ENCODE results near the gene ACVR2A.
A peak's percentile ranks its signal among the peaks of the same experiment; 100 is the strongest.

ACVR2A gene

GRCh38 chr2:147924647-147925046 is 79.8 kb downstream of the ACVR2A start:
- DNase-seq (ENCODE audit: low spot score), result no peak

- no peak for DNase-seq (ENCODE audit: low spot score)
Measured at GRCh38 chr2:147925886-147926285, 81.1 kb downstream of the ACVR2A start.

- no peak for DNase-seq (ENCODE audit: low spot score)
Measured at GRCh38 chr2:147927053-147927588, 82.3 kb downstream of the ACVR2A start.

GRCh38 chr2:147933931-147934330 is 89.1 kb downstream of the ACVR2A start:
- no peak for DNase-seq (ENCODE audit: low spot score)

GRCh38 chr2:147934881-147935620 is 90.2 kb downstream of the ACVR2A start:
- DNase-seq (ENCODE audit: low spot score), result no peak

GRCh38 chr2:147937744-147938349 is 93.0 kb downstream of the ACVR2A start:
- peak; percentile 64 for DNase-seq (ENCODE audit: low spot score)

GRCh38 chr2:147939313-147939712 is 94.5 kb downstream of the ACVR2A start:
- DNase-seq (ENCODE audit: low spot score), result no peak

GRCh38 chr2:147945660-147946059 is 100.8 kb downstream of the ACVR2A start:
- no peak for DNase-seq (ENCODE audit: low spot score)

- DNase-seq (ENCODE audit: low spot score), result no peak
Measured at GRCh38 chr2:147952118-147952517, 107.3 kb downstream of the ACVR2A start.

- no peak for DNase-seq (ENCODE audit: low spot score)
Measured at GRCh38 chr2:147968571-147968970, 123.7 kb downstream of the ACVR2A start.

GRCh38 chr2:147976102-147976501 is 131.3 kb downstream of the ACVR2A start:
- no peak for DNase-seq (ENCODE audit: low spot score)

- no peak for DNase-seq (ENCODE audit: low spot score)
Measured at GRCh38 chr2:147977679-147978078, 132.8 kb downstream of the ACVR2A start.
